Measurements from ENCODE around the gene RHCG. TPM values are rescaled to one million over a fixed set of nuclear protein-coding genes. Genes with fewer than 3 reads are reported as not detected.
A peak's percentile ranks its signal among the peaks of the same experiment; 100 is the strongest.

RHCG gene
- total RNA-seq, 1 donor from 2014 or later = 13.4 TPM

- no peak for TF ChIP-seq CTCF (conservative IDR thresholded peaks at IDR 0.05)
- peaks cover 46% of the 10 kb centered on the region for H3K27me3 Mint-ChIP-seq
These were observed 34.0 kb downstream of the RHCG start for GRCh38 chr15:89462198-89462912.

GRCh38 chr15:89461386-89461785 is 35.0 kb downstream of the RHCG start:
- Mint-ChIP-seq H3K27me3 (peaks cover 45% of the 10 kb centered on the region), H3K27ac (no peak overlapping the region), H3K9me3 (no peaks in the 10 kb centered on the region), H3K4me1 (ENCODE audit: unreplicated experiment) (no peaks in the 10 kb centered on the region), H3K36me3 (no peaks in the 10 kb centered on the region), H3K4me3 (no peak overlapping the region)
- DNase-seq (ENCODE audit: extremely low spot score, unreplicated experiment) = no peak
- TF ChIP-seq CTCF (conservative IDR thresholded peaks at IDR 0.05) = no peak

More at GRCh38 chr15:89462198-89462912, 34.0 kb downstream of the RHCG start:
- no peak for DNase-seq (ENCODE audit: extremely low spot score, unreplicated experiment)
- no peaks in the 10 kb centered on the region for H3K36me3 Mint-ChIP-seq
- H3K27ac Mint-ChIP-seq = no peak overlapping the region
- H3K4me3 Mint-ChIP-seq = no peak overlapping the region
- no peaks in the 10 kb centered on the region for H3K9me3 Mint-ChIP-seq
- H3K4me1 Mint-ChIP-seq (ENCODE audit: unreplicated experiment) = no peaks in the 10 kb centered on the region

DNA sequence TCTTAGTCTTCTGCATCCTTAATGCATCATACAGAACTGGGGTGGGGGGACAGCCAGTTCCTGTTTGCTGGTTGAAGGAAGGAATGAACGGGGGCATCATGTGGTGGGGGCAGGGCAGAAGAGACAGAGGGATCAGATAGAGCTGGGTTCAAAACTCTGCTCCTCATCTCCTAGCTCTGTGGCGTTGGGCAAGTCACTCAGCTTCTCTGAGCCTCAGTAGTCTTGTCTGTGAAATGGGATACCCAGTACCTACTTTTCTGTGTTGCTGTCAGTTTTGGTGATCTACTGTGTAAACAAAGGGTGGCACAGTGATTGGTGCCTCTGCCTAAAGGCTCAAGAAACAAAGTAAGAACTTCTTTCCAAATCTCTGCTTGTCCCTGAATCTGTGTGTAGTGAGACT is 36.3 kb downstream of the RHCG start:
- H3K9me3 Mint-ChIP-seq = no peaks in the 10 kb centered on the region
- no peaks in the 10 kb centered on the region for H3K4me1 Mint-ChIP-seq (ENCODE audit: unreplicated experiment)
- no peak for DNase-seq (ENCODE audit: extremely low spot score, unreplicated experiment)
- peaks cover 38% of the 10 kb centered on the region for H3K27me3 Mint-ChIP-seq
- H3K4me3 Mint-ChIP-seq = no peak overlapping the region
- no peaks in the 10 kb centered on the region for H3K36me3 Mint-ChIP-seq
- no peak overlapping the region for H3K27ac Mint-ChIP-seq
- no peak for TF ChIP-seq CTCF (conservative IDR thresholded peaks at IDR 0.05)

DNA sequence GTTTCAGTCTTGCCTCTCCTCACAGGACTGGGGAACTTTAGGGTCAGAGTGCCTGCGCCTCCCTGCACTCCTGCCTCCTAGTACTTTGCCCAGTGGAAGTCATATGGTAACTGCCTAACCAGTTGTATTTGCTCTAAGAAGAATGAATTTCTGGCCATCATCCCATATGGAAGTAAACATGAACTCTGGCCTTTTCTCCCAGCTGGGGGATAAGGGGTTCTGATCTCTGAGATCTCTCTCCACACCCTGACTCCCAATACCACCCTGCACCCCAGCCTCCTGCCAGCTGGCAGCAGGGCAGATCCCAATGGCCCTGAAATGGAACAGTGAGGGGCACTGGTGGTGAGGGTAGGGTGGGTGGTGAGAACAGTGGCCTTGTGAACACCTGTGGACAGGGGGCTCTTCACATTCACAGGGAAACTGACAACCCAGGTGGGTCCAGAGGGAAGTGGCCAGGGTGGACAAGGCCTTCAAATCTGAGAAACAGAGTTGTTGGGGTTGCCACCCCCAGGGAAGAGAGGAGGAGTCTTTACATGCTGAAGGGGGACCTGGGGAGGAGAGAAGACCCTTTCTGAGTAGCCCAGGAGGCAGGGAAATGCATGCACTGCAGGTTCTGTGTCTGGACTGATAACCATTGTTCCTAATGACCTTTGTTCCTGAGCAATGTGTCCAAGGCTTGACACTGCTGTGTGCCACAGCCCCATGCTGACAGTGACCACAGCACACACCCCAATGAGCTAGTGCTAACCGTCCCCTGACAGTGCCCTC is 36.9 kb downstream of the RHCG start:
- H3K4me1 Mint-ChIP-seq (ENCODE audit: unreplicated experiment) = no peaks in the 10 kb centered on the region
- H3K4me3 Mint-ChIP-seq = no peak overlapping the region
- TF ChIP-seq CTCF (conservative IDR thresholded peaks at IDR 0.05) = no peak
- peaks cover 40% of the 10 kb centered on the region for H3K27me3 Mint-ChIP-seq
- H3K9me3 Mint-ChIP-seq = no peaks in the 10 kb centered on the region
- H3K27ac Mint-ChIP-seq = peak overlapping the region; percentile 15
- no peaks in the 10 kb centered on the region for H3K36me3 Mint-ChIP-seq
- DNase-seq (ENCODE audit: extremely low spot score, unreplicated experiment) = no peak

DNA sequence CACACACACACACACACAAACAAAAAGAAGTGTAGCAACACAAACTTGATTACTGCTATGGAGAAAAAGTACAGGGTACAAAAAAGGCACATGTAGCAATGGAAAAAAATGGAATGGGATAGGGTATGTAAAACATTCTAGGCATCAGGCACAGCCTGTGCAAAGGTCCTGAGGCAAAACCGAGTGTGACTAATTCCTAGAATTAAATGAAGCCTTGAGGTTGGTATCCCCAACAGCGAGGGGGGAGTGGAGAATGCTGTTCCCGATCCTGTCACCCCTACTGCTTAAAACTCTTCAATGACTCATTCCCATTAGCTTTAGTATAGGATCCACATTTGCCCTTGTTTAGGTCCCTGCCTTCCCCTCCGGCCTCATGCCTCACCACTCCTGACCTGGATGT is 37.9 kb downstream of the RHCG start:
- H3K9me3 Mint-ChIP-seq = no peaks in the 10 kb centered on the region
- H3K27ac Mint-ChIP-seq = no peak overlapping the region
- no peak for DNase-seq (ENCODE audit: extremely low spot score, unreplicated experiment)
- peaks cover 41% of the 10 kb centered on the region for H3K27me3 Mint-ChIP-seq
- no peaks in the 10 kb centered on the region for H3K4me1 Mint-ChIP-seq (ENCODE audit: unreplicated experiment)
- TF ChIP-seq CTCF (conservative IDR thresholded peaks at IDR 0.05) = no peak
- no peak overlapping the region for H3K4me3 Mint-ChIP-seq
- no peaks in the 10 kb centered on the region for H3K36me3 Mint-ChIP-seq

Measured in type B pancreatic cell (in vitro differentiated cells).